HG03521 (cell line): ENCODE measurements around the gene FAM210B.
"Not testable (repeated sequence)": the region's sequence is repeated elsewhere in the genome, so short reads cannot be mapped to it uniquely, and the experiment has no call there.

ENCODE experiments used
- ATAC-seq: cut with Tn5 transposase; IDR thresholded peaks from one replicate; pipeline ENCODE4 v1.9.1; 2021; ENCODE audit warnings: mild to moderate bottlenecking, moderate library complexity; ENCODE audit not compliant: unreplicated experiment

FAM210B gene

GRCh38 chr20:56360133-56360907 lies 1.5 kb downstream of the FAM210B start:
- ATAC-seq = no peak

DNA sequence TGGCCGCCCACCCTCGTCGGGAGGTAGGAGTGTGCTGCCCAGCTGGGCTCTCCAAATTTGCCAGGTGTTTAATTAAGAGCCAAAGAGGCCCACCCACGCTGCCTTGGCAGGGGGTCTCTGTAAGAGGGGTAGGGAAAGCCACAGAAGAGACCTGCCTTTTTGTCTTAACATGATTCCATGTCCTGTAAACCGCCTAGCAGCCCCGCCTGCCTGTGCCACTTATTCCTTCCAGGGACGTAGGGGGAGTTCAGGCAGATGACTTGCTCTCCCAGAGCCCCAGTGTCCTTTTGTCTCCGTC lies 2.1 kb downstream of the FAM210B start:
- no peak for ATAC-seq

DNA sequence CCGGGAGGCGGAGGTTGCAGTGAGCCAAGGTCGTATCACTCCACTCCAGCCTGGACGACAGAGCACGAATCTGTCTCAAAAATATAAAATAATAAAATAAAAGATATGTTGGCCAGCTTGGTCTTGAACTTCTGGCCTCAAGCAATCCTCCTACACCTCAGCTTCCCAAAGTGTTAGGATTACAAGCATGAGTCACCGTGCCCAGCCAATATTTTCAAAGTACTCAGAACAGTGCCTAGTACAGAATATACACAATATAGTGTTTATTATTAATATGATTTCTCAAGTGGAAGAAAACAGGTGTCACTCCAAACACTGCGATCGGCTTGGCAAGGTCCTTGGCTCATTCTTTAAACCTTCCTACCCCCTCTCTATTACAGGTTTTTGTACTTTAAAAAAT lies 3.1 kb downstream of the FAM210B start:
- ATAC-seq = no peak

GRCh38 chr20:56362833-56363413 lies 4.1 kb downstream of the FAM210B start:
- ATAC-seq = no peak

- no peak for ATAC-seq
These were observed 4.7 kb downstream of the FAM210B start for GRCh38 chr20:56363491-56363890.

DNA sequence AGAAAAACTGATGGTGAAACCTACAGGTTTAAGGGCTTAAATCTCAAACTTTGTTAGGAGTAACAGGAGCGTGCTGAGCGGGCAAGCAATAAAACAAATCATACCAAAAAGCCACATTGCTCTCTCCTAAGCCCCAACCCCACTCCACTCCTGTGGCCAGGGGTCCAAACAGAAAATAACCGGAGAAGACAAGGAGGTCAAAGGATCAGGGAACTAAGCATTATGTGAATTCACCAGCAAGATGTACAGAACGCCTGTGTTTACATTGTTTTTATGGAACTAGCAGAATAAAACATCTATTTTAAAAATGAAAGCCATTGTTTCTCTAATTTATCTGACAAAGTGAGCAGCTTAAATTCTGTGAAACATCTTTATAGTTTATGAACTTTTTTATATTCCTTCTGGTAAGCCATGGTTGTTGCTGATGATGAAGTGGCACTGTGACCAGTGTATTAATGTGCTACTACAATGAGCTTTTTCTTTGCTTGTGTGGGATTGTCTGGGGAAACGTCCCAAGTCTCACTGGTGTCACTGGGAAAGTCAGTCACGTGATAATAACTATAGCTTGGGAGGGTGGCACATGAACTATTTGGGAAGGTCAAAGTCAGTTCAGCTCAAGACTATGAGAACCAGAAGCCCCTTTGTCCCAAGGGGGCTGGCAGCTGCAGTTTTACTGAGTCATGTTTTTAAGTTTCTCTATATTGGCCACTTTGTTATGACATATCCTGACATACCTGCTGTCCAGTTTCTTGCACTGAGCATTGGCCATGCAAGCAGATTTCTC lies 9.8 kb downstream of the FAM210B start:
- no peak for ATAC-seq

DNA sequence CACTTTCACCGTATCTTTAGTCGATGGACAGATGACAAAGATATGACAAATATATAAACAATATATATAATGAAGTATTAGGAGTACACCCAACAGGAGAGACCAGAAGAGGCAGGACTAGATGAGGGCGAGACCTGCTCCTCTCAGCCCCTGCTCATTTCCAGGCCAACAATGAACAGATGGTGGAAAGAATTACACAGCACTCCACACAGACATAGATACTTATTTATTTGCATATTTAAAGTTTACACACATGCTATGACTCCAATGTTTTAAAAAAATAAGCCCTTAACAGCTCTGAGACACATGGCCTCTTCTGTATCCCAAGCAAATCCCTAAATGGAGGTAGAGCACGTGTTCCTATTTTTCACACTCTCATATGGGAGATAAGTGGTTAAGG lies 10.4 kb downstream of the FAM210B start:
- ATAC-seq = no peak

GRCh38 chr20:56371977-56372376 lies 13.2 kb downstream of the FAM210B start:
- no peak for ATAC-seq

GRCh38 chr20:56372850-56373249 lies 14.1 kb downstream of the FAM210B start:
- ATAC-seq = no peak

DNA sequence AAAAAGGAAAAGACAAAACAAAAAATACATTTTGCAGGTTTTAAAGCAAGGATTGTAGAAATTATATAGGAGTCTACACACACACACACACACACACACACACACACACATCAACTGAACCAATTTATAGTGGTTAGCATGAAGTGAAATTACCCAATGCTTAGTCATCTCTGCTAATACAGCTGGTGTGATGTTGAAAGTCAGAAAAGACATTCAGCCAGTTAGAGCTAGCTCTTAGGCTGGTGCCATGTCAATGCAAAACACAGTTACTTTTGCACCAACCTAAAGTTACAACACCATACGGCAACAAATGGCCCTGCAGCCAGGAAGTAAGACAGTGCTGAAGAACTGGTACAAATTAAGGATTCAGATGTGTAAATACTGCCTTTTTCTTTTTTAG lies 15.2 kb downstream of the FAM210B start:
- no peak for ATAC-seq

DNA sequence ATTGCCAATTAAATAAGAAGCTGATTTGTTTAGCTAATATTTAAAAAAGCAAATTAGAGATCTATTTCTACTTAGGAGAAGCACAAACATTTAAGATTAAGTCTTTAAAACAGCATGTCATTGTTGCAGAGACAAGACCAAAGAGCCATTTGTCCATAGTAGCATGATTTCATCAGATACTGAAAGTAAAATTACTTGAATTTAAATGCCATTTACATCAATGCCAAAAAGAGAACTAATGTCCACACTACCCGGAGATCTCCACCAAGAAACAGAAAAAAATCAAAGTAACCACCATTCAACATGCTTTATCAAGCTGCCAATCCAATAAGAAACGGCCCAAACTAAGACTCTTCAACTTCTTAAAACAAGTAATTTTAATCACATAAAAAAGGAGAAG lies 17.6 kb downstream of the FAM210B start:
- ATAC-seq = no peak

DNA sequence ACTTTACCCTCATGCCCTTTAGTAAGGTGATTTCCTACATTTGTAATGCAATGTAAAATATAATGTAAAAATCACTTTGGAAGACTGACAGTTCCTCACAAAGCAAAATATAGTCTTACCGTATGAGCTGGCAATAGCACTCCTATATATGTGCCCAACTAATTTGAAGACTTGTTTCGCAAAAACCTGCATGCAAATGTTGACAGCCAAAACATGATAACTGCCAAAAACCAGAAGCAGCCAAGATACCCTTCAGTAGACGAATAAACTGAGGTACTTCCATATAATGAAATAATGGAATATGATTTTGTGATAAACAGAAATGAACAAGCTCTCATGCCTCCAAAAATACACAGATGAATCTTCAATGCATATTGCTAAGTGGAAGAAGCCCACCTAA lies 19.6 kb downstream of the FAM210B start:
- no peak for ATAC-seq

- ATAC-seq = no peak
These were observed 21.6 kb downstream of the FAM210B start for GRCh38 chr20:56380375-56380774.

- ATAC-seq = no peak
These were observed 22.7 kb downstream of the FAM210B start for GRCh38 chr20:56381501-56381900.

DNA sequence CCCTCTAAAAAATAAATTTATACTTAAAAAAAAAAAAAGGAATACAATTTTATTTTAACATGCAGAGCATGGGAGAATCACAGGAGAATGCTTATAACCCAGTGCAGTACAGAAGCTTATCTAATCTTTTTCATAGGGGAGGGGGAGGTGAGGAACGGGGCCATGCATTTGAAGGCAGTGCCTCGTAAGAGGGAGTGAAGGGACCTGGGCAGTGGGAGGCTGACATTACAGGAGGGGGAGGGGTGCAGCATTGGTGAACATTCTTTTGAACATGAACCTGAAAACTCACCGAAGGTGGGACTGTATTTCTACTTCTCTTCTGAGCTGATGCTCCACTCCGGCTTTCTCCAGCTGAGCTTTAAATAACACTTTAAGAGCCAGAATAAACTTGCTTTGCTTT lies 23.9 kb downstream of the FAM210B start:
- ATAC-seq = no peak

DNA sequence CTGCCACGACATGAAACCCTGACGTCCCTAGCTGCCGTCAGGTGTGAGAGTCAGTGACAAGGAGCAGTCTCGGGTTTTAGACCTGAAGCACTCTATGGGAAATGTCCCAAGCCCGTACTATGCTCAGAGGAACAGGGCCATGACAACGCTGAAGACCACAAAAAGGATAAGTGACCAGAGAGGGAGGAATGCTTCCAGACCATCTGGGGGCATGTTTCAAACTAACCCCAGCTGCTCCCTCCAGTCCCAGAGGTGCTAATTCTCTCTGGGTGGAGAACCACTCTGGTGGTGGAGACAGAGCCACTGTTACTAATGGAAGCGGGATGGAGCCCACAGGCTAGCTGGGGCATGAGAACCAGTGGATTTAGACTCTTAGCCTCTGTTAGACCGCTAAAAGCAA lies 24.6 kb downstream of the FAM210B start:
- no peak for ATAC-seq

- no peak for ATAC-seq
These were observed 26.4 kb downstream of the FAM210B start for GRCh38 chr20:56385130-56385529.

GRCh38 chr20:56386219-56386618 lies 27.4 kb downstream of the FAM210B start:
- no peak for ATAC-seq

DNA sequence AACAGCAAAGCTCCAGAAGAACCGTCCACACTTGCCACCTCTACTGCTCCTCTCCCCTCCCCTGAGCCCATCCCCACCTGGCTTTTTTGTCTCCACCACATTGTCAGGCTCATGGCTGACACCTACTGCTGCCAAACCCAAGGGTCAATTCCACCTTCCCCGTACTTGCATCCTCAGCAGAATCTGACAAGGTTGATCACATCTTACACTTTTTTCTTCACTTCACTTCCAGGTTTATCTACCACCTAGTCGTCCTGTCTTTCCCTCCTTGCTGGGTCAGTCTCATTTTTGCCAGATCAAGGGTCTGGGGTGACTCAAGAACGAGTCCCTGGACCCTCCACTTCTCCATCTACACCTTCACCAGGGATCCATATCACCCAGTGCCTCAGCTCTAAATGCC lies 30.1 kb downstream of the FAM210B start:
- ATAC-seq = no peak

- no peak for ATAC-seq
These were observed 31.0 kb downstream of the FAM210B start for GRCh38 chr20:56389807-56390206.

- ATAC-seq = not testable (repeated sequence)
These were observed 31.6 kb downstream of the FAM210B start for GRCh38 chr20:56390396-56390795.

DNA sequence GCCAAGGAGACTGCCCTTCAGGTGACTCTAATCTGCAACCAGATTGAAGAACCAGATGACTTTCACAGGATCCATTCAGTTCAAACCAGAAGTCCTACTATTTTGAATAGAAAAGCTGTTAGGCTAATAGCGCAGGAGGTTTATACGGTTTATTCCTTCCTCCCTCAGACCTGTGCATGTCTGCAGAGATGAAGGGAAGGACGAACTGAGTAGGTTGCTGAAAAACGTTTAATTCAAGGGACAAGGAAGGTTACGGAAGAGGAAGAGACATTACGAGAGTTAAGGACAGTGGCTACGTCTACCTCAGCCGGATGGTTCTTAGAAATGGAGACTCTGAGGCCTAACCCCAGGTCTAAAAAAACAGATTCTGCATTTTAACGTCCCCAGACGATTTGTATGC lies 32.3 kb downstream of the FAM210B start:
- ATAC-seq = no peak
